ENCODE measurements around the gene AK1.

DNA sequence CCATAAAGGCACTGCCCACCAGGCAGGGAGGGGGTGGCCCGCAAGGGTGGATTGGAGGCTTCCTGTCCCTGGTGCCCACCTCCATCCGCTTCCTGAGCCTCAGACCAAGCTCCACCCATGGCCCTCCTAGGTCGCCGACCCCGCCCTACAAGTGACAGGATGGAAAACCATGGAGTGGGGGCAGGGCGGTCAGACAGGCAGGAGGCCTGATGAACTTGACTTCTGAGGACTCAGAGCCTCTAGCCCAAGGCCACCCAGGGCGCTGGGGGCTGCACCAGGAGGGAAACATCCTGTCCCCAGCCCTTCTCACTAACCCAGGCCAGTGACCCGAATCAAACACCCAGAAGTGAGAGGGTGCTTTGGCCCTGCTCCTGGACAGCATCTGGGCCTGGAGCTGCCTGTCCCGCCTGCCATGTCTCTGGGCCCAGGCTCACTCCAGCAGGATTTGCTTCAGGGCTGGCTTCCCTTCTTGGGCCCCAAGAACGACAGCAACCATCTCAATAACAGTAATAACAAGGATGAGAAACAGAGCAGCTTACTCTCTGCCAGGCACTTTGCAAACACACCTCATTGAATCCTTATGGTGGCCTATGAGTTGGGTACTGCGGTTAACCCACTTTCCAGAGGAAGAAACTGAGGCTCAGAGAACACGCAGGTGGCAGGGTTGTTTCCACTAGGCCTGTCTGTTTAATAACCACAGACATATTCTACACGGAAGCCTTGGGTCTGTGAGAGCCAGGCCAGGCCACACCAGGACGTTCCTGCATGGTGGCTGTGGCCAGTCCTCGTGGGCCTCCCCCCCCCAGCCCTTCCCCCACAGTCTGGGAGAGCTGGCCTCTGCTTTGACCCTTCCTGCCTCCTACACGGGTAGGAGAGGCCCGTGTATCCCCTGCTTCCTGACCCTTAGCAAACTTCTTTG, 26.3 kb upstream of the AK1 start:
- TF ChIP-seq, protein P1, sequence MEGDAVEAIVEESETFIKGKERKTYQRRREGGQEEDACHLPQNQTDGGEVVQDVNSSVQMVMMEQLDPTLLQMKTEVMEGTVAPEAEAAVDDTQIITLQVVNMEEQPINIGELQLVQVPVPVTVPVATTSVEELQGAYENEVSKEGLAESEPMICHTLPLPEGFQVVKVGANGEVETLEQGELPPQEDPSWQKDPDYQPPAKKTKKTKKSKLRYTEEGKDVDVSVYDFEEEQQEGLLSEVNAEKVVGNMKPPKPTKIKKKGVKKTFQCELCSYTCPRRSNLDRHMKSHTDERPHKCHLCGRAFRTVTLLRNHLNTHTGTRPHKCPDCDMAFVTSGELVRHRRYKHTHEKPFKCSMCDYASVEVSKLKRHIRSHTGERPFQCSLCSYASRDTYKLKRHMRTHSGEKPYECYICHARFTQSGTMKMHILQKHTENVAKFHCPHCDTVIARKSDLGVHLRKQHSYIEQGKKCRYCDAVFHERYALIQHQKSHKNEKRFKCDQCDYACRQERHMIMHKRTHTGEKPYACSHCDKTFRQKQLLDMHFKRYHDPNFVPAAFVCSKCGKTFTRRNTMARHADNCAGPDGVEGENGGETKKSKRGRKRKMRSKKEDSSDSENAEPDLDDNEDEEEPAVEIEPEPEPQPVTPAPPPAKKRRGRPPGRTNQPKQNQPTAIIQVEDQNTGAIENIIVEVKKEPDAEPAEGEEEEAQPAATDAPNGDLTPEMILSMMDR (IDR thresholded peaks at IDR 0.05 in 2 of 3, conservative IDR thresholded peaks at IDR 0.05 in 1 of 3; ENCODE audit: insufficient read depth in 2 of 3, low read depth in 1 of 3, low read length in 3 of 3) = no peak
- TF ChIP-seq, protein P2, sequence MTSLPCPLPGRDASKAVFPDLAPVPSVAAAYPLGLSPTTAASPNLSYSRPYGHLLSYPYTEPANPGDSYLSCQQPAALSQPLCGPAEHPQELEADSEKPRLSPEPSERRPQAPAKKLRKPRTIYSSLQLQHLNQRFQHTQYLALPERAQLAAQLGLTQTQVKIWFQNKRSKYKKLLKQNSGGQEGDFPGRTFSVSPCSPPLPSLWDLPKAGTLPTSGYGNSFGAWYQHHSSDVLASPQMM (CRISPR knock-in tag; IDR thresholded peaks at IDR 0.05) = no peak
